Endothelial cell of umbilical vein (primary cell): Measurements from ENCODE around the gene SH3BP4. TPM values are rescaled to one million over a fixed set of nuclear protein-coding genes. Genes with fewer than 3 reads are reported as not detected.
"Not testable (repeated sequence)": the region's sequence is repeated elsewhere in the genome, so short reads cannot be mapped to it uniquely, and the experiment has no call there.

Source experiments
- BruUV-seq: library from RNA; stranded (reverse); fragments of 400-500 nt; replicated peaks from 2 replicates; lab custom pipeline; 2021; lab: Mats Ljungman, UMichigan
- CTCF ChIA-PET: fragments of 300-600, 350-600 bp; sonication (Branson Sonifier 250); formaldehyde crosslinking; loops from one replicate; lab custom pipeline; 2021; ENCODE audit warnings: antibody characterized with exemption, inconsistent platforms; lab: Charles Lee
- POLR2A ChIA-PET: fragments of 300-600, 350-600 bp; sonication (Branson Sonifier 250); formaldehyde crosslinking; loops from one replicate; lab custom pipeline; 2021; ENCODE audit warnings: antibody characterized with exemption, inconsistent platforms; lab: Charles Lee
- DNase-seq: peaks from one replicate; pipeline ENCODE4 v3.0.0-alpha.2; 2011; ENCODE audit warnings: low read depth, low spot score
- FAIRE-seq: peaks from 2 replicates; lab custom pipeline; 2011; peaks lifted over from hg19 to GRCh38; lab: Jason Lieb, UNC
- H2AFZ ChIP-seq: 2 replicates; pipeline ENCODE4 v1.6.0; 2012; ENCODE audit warnings: low read depth, low read length, control low read depth, inconsistent platforms
- H3K27ac ChIP-seq: 2 replicates; pipeline ENCODE4 v1.5.1; 2011; ENCODE audit warnings: low read depth, mild to moderate bottlenecking, control low read depth, low read length, moderate library complexity; ENCODE audit not compliant: insufficient read depth
- H3K27me3 ChIP-seq, 2 experiments: 2 replicates each; pipeline versions ENCODE4 v1.6.0 to v1.6.1; 2011; ENCODE audit warnings: low read length in 2 of 2, mixed read lengths in 1 of 2; ENCODE audit not compliant: control insufficient read depth in 2 of 2, insufficient read depth in 2 of 2
- H3K36me3 ChIP-seq, 2 experiments: 2 replicates in 1 of 2; 3 replicates in 1 of 2; pipeline ENCODE4 v1.5.1; 2011; ENCODE audit warnings: low read length in 2 of 2, mild to moderate bottlenecking in 1 of 2, moderate library complexity in 1 of 2; ENCODE audit not compliant: control insufficient read depth in 2 of 2, insufficient read depth in 2 of 2; ENCODE audit errors: extremely low read depth in 1 of 2
- H3K4me1 ChIP-seq: 3 replicates; pipeline ENCODE4 v1.5.1; 2011; ENCODE audit warnings: mild to moderate bottlenecking, low read length; ENCODE audit not compliant: control insufficient read depth, insufficient read depth; ENCODE audit errors: extremely low read depth
- H3K4me2 ChIP-seq: 2 replicates; pipeline ENCODE4 v1.6.1; 2011; ENCODE audit warnings: low read length, control low read depth, mixed read lengths; ENCODE audit not compliant: insufficient read depth
- H3K4me3 ChIP-seq, 3 experiments: fragments of 200-600 bp in 1 of 3; sonication (generic), shearing (Covaris generic) in 1 of 3; replicated peaks in 1 of 3; 2 replicates each; pipeline ENCODE4 v1.5.1; 2011 to 2016; ENCODE audit warnings: control low read depth in 3 of 3, low read length in 3 of 3, mild to moderate bottlenecking in 2 of 3, inconsistent platforms in 1 of 3, low read depth in 1 of 3, moderate library complexity in 1 of 3; ENCODE audit not compliant: insufficient read depth in 1 of 3
- H3K79me2 ChIP-seq: 2 replicates; pipeline ENCODE4 v1.6.0; 2012; ENCODE audit warnings: low read length, inconsistent platforms; ENCODE audit not compliant: control insufficient read depth, insufficient read depth
- H3K9ac ChIP-seq: replicated peaks from 2 replicates; pipeline ENCODE3; 2011; ENCODE audit warnings: low read length, control low read depth; ENCODE audit not compliant: insufficient read depth; ENCODE audit errors: extremely low read depth
- H3K9me1 ChIP-seq: replicated peaks from 3 replicates; pipeline ENCODE4 v1.6.0; 2011; ENCODE audit warnings: mild to moderate bottlenecking, low read length; ENCODE audit not compliant: control insufficient read depth, insufficient read depth; ENCODE audit errors: extremely low read depth
- H3K9me3 ChIP-seq: replicated peaks from 2 replicates; pipeline ENCODE4 v1.5.1; 2012; ENCODE audit warnings: low read length, inconsistent platforms; ENCODE audit not compliant: control insufficient read depth, insufficient read depth
- H4K20me1 ChIP-seq: replicated peaks from 2 replicates; pipeline ENCODE3; 2011; ENCODE audit warnings: mild to moderate bottlenecking, low read length; ENCODE audit not compliant: control insufficient read depth, insufficient read depth; ENCODE audit errors: extremely low read depth
- EZH2 ChIP-seq: IDR thresholded peaks from 2 replicates; pipeline ENCODE4 v1.6.1; 2012; ENCODE audit warnings: borderline replicate concordance, low read depth, mild to moderate bottlenecking, moderate library complexity, low read length, inconsistent platforms; ENCODE audit not compliant: severe bottlenecking
- FOS ChIP-seq: IDR thresholded peaks from 2 replicates; pipeline ENCODE4 v1.6.1; 2011; ENCODE audit warnings: mild to moderate bottlenecking, low read length, moderate library complexity, borderline replicate concordance; ENCODE audit not compliant: insufficient read depth
- GATA2 ChIP-seq: IDR thresholded peaks from 2 replicates; pipeline ENCODE4 v1.7.0; 2011; ENCODE audit warnings: low read depth, mild to moderate bottlenecking, moderate library complexity, mixed read lengths, low read length; ENCODE audit not compliant: insufficient read length, insufficient read depth
- JUN ChIP-seq: IDR thresholded peaks from 2 replicates; pipeline ENCODE4 v1.6.1; 2011; ENCODE audit warnings: borderline replicate concordance, low read depth; ENCODE audit not compliant: insufficient read length, insufficient read depth
- MYC ChIP-seq: IDR thresholded peaks from one replicate; pipeline ENCODE4 v1.6.1; 2011; ENCODE audit warnings: mild to moderate bottlenecking, low read depth, low read length
- POLR2A ChIP-seq: IDR thresholded peaks from 2 replicates; pipeline ENCODE4 v1.6.1; 2012; ENCODE audit warnings: low read depth, mild to moderate bottlenecking, control low read depth, low read length
- POLR2AphosphoS5 ChIP-seq: IDR thresholded peaks from 2 replicates; pipeline ENCODE4 v1.6.1; 2012; ENCODE audit warnings: low read depth, mild to moderate bottlenecking, control low read depth, low read length, moderate library complexity; ENCODE audit not compliant: insufficient read depth
- dilution Hi-C: fragments of 300-500 bp; cut with MboI; formaldehyde crosslinking; loops from one replicate; pipeline ENCODE4 v1.15.0; 2019; ENCODE audit warnings: low sequenced_read_pairs; ENCODE audit not compliant: extremely low pct_ligation_motif_present
- intact Hi-C: fragments of 100-400 bp; cut with micrococcal nuclease; formaldehyde crosslinking; loops from one replicate; pipeline ENCODE4 v1.10.0; 2022
- polyA plus RNA-seq, 4 experiments: library from polyadenylated mRNA; depleted of rRNA in 3 of 4; stranded (reverse) in 3 of 4; unstranded in 1 of 4; fragments of >200 nt; gene quantifications; 2 replicates each; pipeline versions ENCODE4 v1.2.1 to v1.2.3, GENCODE V29; 2011 to 2012; ENCODE audit warnings: missing spikeins in 1 of 4
- total RNA-seq: library from RNA; stranded (reverse); gene quantifications from 2 replicates; pipeline ENCODE4 v1.2.3, GENCODE V29; 2021
- TF ChIP-seq, protein P1 (sequence below), 2 donors: IDR thresholded peaks; 1 replicate in 1 of 2; 2 replicates in 1 of 2; pipeline ENCODE4 v1.5.1; 2011; ENCODE audit warnings: low read length in 2 of 2, mild to moderate bottlenecking in 2 of 2, moderate library complexity in 2 of 2, control low read depth in 1 of 2, inconsistent platforms in 1 of 2, low read depth in 1 of 2; ENCODE audit not compliant: insufficient read depth in 1 of 2; ENCODE audit errors: extremely low read depth in 1 of 2
- TF ChIP-seq, protein P2 (sequence below): IDR thresholded peaks from 2 replicates; pipeline ENCODE4 v1.6.1; 2011; ENCODE audit not compliant: insufficient read depth, insufficient read length

SH3BP4 gene
- total and polyA plus RNA-seq, 2 donors (not counting 3 experiments of a cell fraction or from before 2014, with no cell fraction given), result 85.2 to 100.0 TPM

GRCh38 chr2:235057616-235058015, 105.8 kb downstream of the SH3BP4 start:
- H3K9me1 ChIP-seq, BruUV-seq, H4K20me1 ChIP-seq, intact Hi-C loops, H3K4me2 ChIP-seq, FAIRE-seq, H3K9me3 ChIP-seq, H3K4me3 ChIP-seq, H3K27me3 ChIP-seq, H3K27ac ChIP-seq, H3K79me2 ChIP-seq, DNase-seq, dilution Hi-C loops, POLR2A ChIA-PET, H3K9ac ChIP-seq, H2AFZ ChIP-seq: not testable (repeated sequence)
- peaks cover 4 to 24% of the 10 kb centered on the region in 2 experiments for H3K36me3 ChIP-seq
- CTCF ChIA-PET, result interaction anchor here (2.8 kb wide), 1 partner anchor 59 kb away, joined by 9 read pairs; no protein-coding TSS in a partner anchor
- peaks cover 15% of the 10 kb centered on the region for H3K4me1 ChIP-seq

- POLR2A ChIA-PET, result no interaction called here
- no peaks in the 10 kb centered on the region for H3K9me3 ChIP-seq
- no peak overlapping the region for H3K27ac ChIP-seq
- H3K79me2 ChIP-seq, result no peaks in the 10 kb centered on the region
- DNase-seq, result no peak
- H3K4me3 ChIP-seq, result no peak overlapping the region
- no peak overlapping the region for H2AFZ ChIP-seq
- peaks cover 12% of the 10 kb centered on the region for H3K4me1 ChIP-seq
- BruUV-seq, result no TSS peak
- H3K9ac ChIP-seq, result no peak overlapping the region
- CTCF ChIA-PET, result interaction anchor here (0.8 to 1.4 kb wide), 5 partner anchors 8 to 514 kb away, joined by 3 to 4 read pairs (median 3); no protein-coding TSS in a partner anchor
- FAIRE-seq, result no peak
- TF ChIP-seq, protein P1, sequence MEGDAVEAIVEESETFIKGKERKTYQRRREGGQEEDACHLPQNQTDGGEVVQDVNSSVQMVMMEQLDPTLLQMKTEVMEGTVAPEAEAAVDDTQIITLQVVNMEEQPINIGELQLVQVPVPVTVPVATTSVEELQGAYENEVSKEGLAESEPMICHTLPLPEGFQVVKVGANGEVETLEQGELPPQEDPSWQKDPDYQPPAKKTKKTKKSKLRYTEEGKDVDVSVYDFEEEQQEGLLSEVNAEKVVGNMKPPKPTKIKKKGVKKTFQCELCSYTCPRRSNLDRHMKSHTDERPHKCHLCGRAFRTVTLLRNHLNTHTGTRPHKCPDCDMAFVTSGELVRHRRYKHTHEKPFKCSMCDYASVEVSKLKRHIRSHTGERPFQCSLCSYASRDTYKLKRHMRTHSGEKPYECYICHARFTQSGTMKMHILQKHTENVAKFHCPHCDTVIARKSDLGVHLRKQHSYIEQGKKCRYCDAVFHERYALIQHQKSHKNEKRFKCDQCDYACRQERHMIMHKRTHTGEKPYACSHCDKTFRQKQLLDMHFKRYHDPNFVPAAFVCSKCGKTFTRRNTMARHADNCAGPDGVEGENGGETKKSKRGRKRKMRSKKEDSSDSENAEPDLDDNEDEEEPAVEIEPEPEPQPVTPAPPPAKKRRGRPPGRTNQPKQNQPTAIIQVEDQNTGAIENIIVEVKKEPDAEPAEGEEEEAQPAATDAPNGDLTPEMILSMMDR (IDR thresholded peaks at IDR 0.05; ENCODE audit: extremely low read depth in 1 of 2, insufficient read depth in 1 of 2, low read depth in 1 of 2, low read length in 2 of 2), result no peak
- TF ChIP-seq POLR2AphosphoS5, result no peak
- no peak for TF ChIP-seq POLR2A
- TF ChIP-seq GATA2, result no peak
- no peak for TF ChIP-seq FOS
- no peak for TF ChIP-seq MYC
- TF ChIP-seq, protein P2, sequence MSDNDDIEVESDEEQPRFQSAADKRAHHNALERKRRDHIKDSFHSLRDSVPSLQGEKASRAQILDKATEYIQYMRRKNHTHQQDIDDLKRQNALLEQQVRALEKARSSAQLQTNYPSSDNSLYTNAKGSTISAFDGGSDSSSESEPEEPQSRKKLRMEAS, result no peak
- TF ChIP-seq JUN, result no peak
- TF ChIP-seq EZH2, result no peak
- no peak overlapping the region for H3K4me2 ChIP-seq
- no peaks in the 10 kb centered on the region for H3K27me3 ChIP-seq
- H3K9me1 ChIP-seq, result no peaks in the 10 kb centered on the region
- H4K20me1 ChIP-seq, result no peaks in the 10 kb centered on the region
- intact Hi-C loops (no loop called here), dilution Hi-C loops (no loop called here)
- peaks cover 0 to 16% of the 10 kb centered on the region in 2 experiments for H3K36me3 ChIP-seq
Observed at GRCh38 chr2:235059161-235059560, 107.3 kb downstream of the SH3BP4 start.
